H1 (cell line): ENCODE measurements around the gene TFCP2. TPM values are rescaled to one million over a fixed set of nuclear protein-coding genes. Genes with fewer than 3 reads are reported as not detected.

Experiments used
- ATF2 ChIP-seq: IDR thresholded peaks from 2 replicates; pipeline ENCODE4 v1.6.1; 2012; ENCODE audit warnings: low read length, inconsistent platforms
- EGR1 ChIP-seq: IDR thresholded peaks from 2 replicates; pipeline ENCODE4 v1.6.1; 2011; ENCODE audit warnings: low read depth, low read length, borderline replicate concordance
- MAX ChIP-seq: IDR thresholded peaks from 2 replicates; pipeline ENCODE4 v1.6.1; 2012; ENCODE audit warnings: inconsistent platforms
- SAP30 ChIP-seq: fragments of 300-600 bp; sonication (generic); IDR thresholded peaks from 2 replicates; pipeline ENCODE4 v1.7.1; 2012; ENCODE audit warnings: low read length, moderate library complexity, mild to moderate bottlenecking, inconsistent platforms; ENCODE audit not compliant: insufficient read depth, insufficient replicate concordance
- SUZ12 ChIP-seq: fragments of 200-600 bp; sonication (generic); IDR thresholded peaks from 2 replicates; pipeline ENCODE4 v1.6.1; 2012; ENCODE audit warnings: mild to moderate bottlenecking, inconsistent platforms, low read length, moderate library complexity, mixed read lengths
- polyA plus RNA-seq, 7 experiments: library from polyadenylated mRNA; depleted of rRNA in 3 of 7; stranded (reverse) in 5 of 7; unstranded in 2 of 7; fragments of >200 nt in 5 of 7; fragments of 200-250 nt in 2 of 7; gene quantifications; 1 replicate in 5 of 7; 2 replicates in 1 of 7; 4 replicates in 1 of 7; pipeline versions ENCODE4 v1.2.1 to v1.2.3, GENCODE V29; 2011 to 2013; ENCODE audit warnings: missing spikeins in 2 of 7, mixed read lengths in 2 of 7
- total RNA-seq: library from RNA; stranded (reverse); fragmentation: NEBNext Ultra II Directional; extraction: Animal tissue kit (Norgen Biotek cat#: 25700); gene quantifications from 2 replicates; pipeline ENCODE4 v1.2.1, GENCODE V29; 2021

The TFCP2 gene
- total and polyA plus RNA-seq, 2 of the 8 experiments (the other 6 are each of a cell fraction or from before 2014, with no cell fraction given) = 19.8 to 49.2 TPM

- no peak for TF ChIP-seq ATF2
- TF ChIP-seq SUZ12 = no peak
- no peak for TF ChIP-seq MAX
- no peak for TF ChIP-seq EGR1
- no peak for TF ChIP-seq SAP30
Measured at GRCh38 chr12:51076236-51076930, 96.6 kb downstream of the TFCP2 start (continued).
